Activated T-helper 2 cell treated with anti-CD3 and anti-CD28 coated beads, Interferon-gamma antibody, Interleukin-2, Interleukin-4, amounts not matched to agents 10 μg/mL and 5 μg/mL and 100 μg/mL, durations not matched to agents 14 hours and 24 hours and 36 hours (primary cell): ENCODE measurements around the gene SEPTIN3. TPM values are rescaled to one million over a fixed set of nuclear protein-coding genes. Genes with fewer than 3 reads are reported as not detected.
"Not testable (repeated sequence)": the region's sequence is repeated elsewhere in the genome, so short reads cannot be mapped to it uniquely, and the experiment has no call there.

Experiments used
- DNase-seq: peaks from one replicate; pipeline ENCODE4 v3.0.0; 2021; ENCODE audit warnings: low spot score
- H3K27ac Mint-ChIP-seq: one replicate; pipeline ENCODE4 v1.8.0; 2021; ENCODE audit warnings: mixed read lengths
- H3K27me3 Mint-ChIP-seq: one replicate; pipeline ENCODE4 v1.8.0; 2021; ENCODE audit warnings: low read depth, mixed read lengths
- H3K36me3 Mint-ChIP-seq: one replicate; pipeline ENCODE4 v1.8.0; 2021; ENCODE audit warnings: low read depth, mixed read lengths
- H3K4me1 Mint-ChIP-seq: one replicate; pipeline ENCODE4 v1.8.0; 2021; ENCODE audit warnings: low read depth, mixed read lengths
- H3K4me3 Mint-ChIP-seq: one replicate; pipeline ENCODE4 v1.8.0; 2021; ENCODE audit warnings: low read depth, mild to moderate bottlenecking, moderate library complexity, mixed read lengths
- H3K9me3 Mint-ChIP-seq: one replicate; pipeline ENCODE4 v1.8.0; 2021; ENCODE audit warnings: mixed read lengths
- intact Hi-C: fragments of 100-400 bp; cut with micrococcal nuclease; formaldehyde crosslinking; loops from one replicate; pipeline ENCODE4 v1.15.1; 2023
- total RNA-seq: library from RNA; stranded (reverse); gene quantifications from 2 replicates; pipeline ENCODE4 v1.2.3, GENCODE V29; 2022

The SEPTIN3 gene
- total RNA-seq, 1 donor from 2014 or later = 7.1 TPM

GRCh38 chr22:41947424-41948080 is 21.7 kb upstream of the SEPTIN3 start:
- Mint-ChIP-seq H3K36me3 (peaks cover 31% of the 10 kb centered on the region), H3K27ac (peak overlapping the region; percentile 93), H3K9me3 (no peaks in the 10 kb centered on the region), H3K27me3 (no peaks in the 10 kb centered on the region), H3K4me3 (peak overlapping the region; percentile 97), H3K4me1 (peaks cover 26% of the 10 kb centered on the region)
- intact Hi-C loops = loop anchor here (5.0 kb wide), 1 partner anchor 125 kb away; the partner anchor contains the start of genes NAGA and PHETA2
- no peak for DNase-seq

GRCh38 chr22:41948142-41948541 is 21.1 kb upstream of the SEPTIN3 start:
- H3K36me3 Mint-ChIP-seq = peaks cover 26% of the 10 kb centered on the region
- no peak for DNase-seq
- H3K4me3 Mint-ChIP-seq = no peak overlapping the region
- H3K27ac Mint-ChIP-seq = no peak overlapping the region
- no peaks in the 10 kb centered on the region for H3K27me3 Mint-ChIP-seq
- intact Hi-C loops = loop anchor here (5.0 kb wide), 1 partner anchor 124 kb away; the partner anchor contains the start of genes NAGA and PHETA2
- no peaks in the 10 kb centered on the region for H3K9me3 Mint-ChIP-seq
- peaks cover 23% of the 10 kb centered on the region for H3K4me1 Mint-ChIP-seq

- H3K9me3 Mint-ChIP-seq, H3K27me3 Mint-ChIP-seq, DNase-seq, H3K27ac Mint-ChIP-seq, H3K4me3 Mint-ChIP-seq: not testable (repeated sequence)
- intact Hi-C loops = loop anchor here (5.0 kb wide), 1 partner anchor 123 kb away; the partner anchor contains the start of genes NAGA and PHETA2
- Mint-ChIP-seq H3K36me3 (peaks cover 18% of the 10 kb centered on the region), H3K4me1 (peaks cover 21% of the 10 kb centered on the region)
Observed at GRCh38 chr22:41948928-41949296, 20.3 kb upstream of the SEPTIN3 start.

GRCh38 chr22:41949297-41949965 is 19.8 kb upstream of the SEPTIN3 start:
- Mint-ChIP-seq H3K27me3 (no peaks in the 10 kb centered on the region), H3K4me1 (peaks cover 19% of the 10 kb centered on the region), H3K9me3 (no peaks in the 10 kb centered on the region), H3K27ac (no peak overlapping the region), H3K36me3 (peaks cover 15% of the 10 kb centered on the region), H3K4me3 (no peak overlapping the region)
- intact Hi-C loops = loop anchor here (5.0 kb wide), 1 partner anchor 123 kb away; the partner anchor contains the start of genes NAGA and PHETA2
- DNase-seq = no peak

GRCh38 chr22:41951898-41952474 is 17.3 kb upstream of the SEPTIN3 start, which contains the start of gene SMIM45:
TSS of gene SMIM45 (plus strand) at chr22:41952150.
- Mint-ChIP-seq H3K4me1 (peaks cover 8% of the 10 kb centered on the region), H3K27ac (no peak within 1 kb of the TSS), H3K9me3 (no peaks in the 10 kb centered on the region), H3K27me3 (no peaks in the 10 kb centered on the region), H3K36me3 (no peaks in the 10 kb centered on the region), H3K4me3 (no peak within 1 kb of the TSS)
- no peak for DNase-seq
- intact Hi-C loops = no loop called here

GRCh38 chr22:41952713-41953112 is 16.5 kb upstream of the SEPTIN3 start:
- H3K27me3 Mint-ChIP-seq = no peaks in the 10 kb centered on the region
- H3K4me3 Mint-ChIP-seq = no peak overlapping the region
- no peaks in the 10 kb centered on the region for H3K36me3 Mint-ChIP-seq
- no peak overlapping the region for H3K27ac Mint-ChIP-seq
- DNase-seq = no peak
- H3K9me3 Mint-ChIP-seq = no peaks in the 10 kb centered on the region
- H3K4me1 Mint-ChIP-seq = peaks cover 5% of the 10 kb centered on the region
- intact Hi-C loops = no loop called here

GRCh38 chr22:41957941-41958556 is 11.2 kb upstream of the SEPTIN3 start:
- Mint-ChIP-seq H3K36me3 (no peaks in the 10 kb centered on the region), H3K27me3 (no peaks in the 10 kb centered on the region), H3K9me3 (no peaks in the 10 kb centered on the region), H3K4me1 (peaks cover 3% of the 10 kb centered on the region), H3K4me3 (no peak overlapping the region), H3K27ac (no peak overlapping the region)
- intact Hi-C loops = no loop called here
- DNase-seq = no peak

GRCh38 chr22:41963453-41964111 is 5.7 kb upstream of the SEPTIN3 start:
- Mint-ChIP-seq H3K9me3 (no peaks in the 10 kb centered on the region), H3K4me3 (no peak overlapping the region), H3K4me1 (peaks cover 6% of the 10 kb centered on the region), H3K36me3 (no peaks in the 10 kb centered on the region), H3K27me3 (peaks cover 3% of the 10 kb centered on the region), H3K27ac (no peak overlapping the region)
- DNase-seq = no peak
- intact Hi-C loops = no loop called here

- no peak overlapping the region for H3K27ac Mint-ChIP-seq
- H3K4me1 Mint-ChIP-seq = peaks cover 6% of the 10 kb centered on the region
- no peak for DNase-seq
- H3K36me3 Mint-ChIP-seq = no peaks in the 10 kb centered on the region
- no peak overlapping the region for H3K4me3 Mint-ChIP-seq
- peaks cover 3% of the 10 kb centered on the region for H3K27me3 Mint-ChIP-seq
- no peaks in the 10 kb centered on the region for H3K9me3 Mint-ChIP-seq
- intact Hi-C loops = no loop called here
Observed at GRCh38 chr22:41964112-41964491, 5.1 kb upstream of the SEPTIN3 start.

- no peak overlapping the region for H3K4me3 Mint-ChIP-seq
- H3K9me3 Mint-ChIP-seq = no peaks in the 10 kb centered on the region
- H3K36me3 Mint-ChIP-seq = no peaks in the 10 kb centered on the region
- DNase-seq = no peak
- intact Hi-C loops = loop anchor here (2.0 kb wide), 3 partner anchors 125 to 507 kb away; partner anchors contain the start of gene NDUFA6
- H3K27me3 Mint-ChIP-seq = peaks cover 3% of the 10 kb centered on the region
- H3K4me1 Mint-ChIP-seq = peaks cover 6% of the 10 kb centered on the region
- no peak overlapping the region for H3K27ac Mint-ChIP-seq
Observed at GRCh38 chr22:41966225-41966606, 3.0 kb upstream of the SEPTIN3 start.

- Mint-ChIP-seq H3K4me1 (peaks cover 6% of the 10 kb centered on the region), H3K9me3 (no peaks in the 10 kb centered on the region), H3K4me3 (no peak overlapping the region), H3K27me3 (peaks cover 3% of the 10 kb centered on the region), H3K27ac (no peak overlapping the region), H3K36me3 (no peaks in the 10 kb centered on the region)
- intact Hi-C loops = loop anchor here (2.0 kb wide), 3 partner anchors 124 to 506 kb away; partner anchors contain the start of gene NDUFA6
- DNase-seq = peak; percentile 33
Observed at GRCh38 chr22:41966607-41967240, 2.5 kb upstream of the SEPTIN3 start.

GRCh38 chr22:41968601-41969000 is 642 bp upstream of the SEPTIN3 start:
- no peak for DNase-seq
- intact Hi-C loops = no loop called here
- peaks cover 5% of the 10 kb centered on the region for H3K27me3 Mint-ChIP-seq

More at GRCh38 chr22:41968601-41969000, 642 bp upstream of the SEPTIN3 start:
- no peak overlapping the region for H3K4me3 Mint-ChIP-seq
- no peak overlapping the region for H3K27ac Mint-ChIP-seq
- peaks cover 6% of the 10 kb centered on the region for H3K4me1 Mint-ChIP-seq
- H3K36me3 Mint-ChIP-seq = no peaks in the 10 kb centered on the region
- no peaks in the 10 kb centered on the region for H3K9me3 Mint-ChIP-seq
